GM12872 (cell line): ENCODE data around the gene FAM151B.

Source experiments
- TF ChIP-seq, protein P1 (sequence below): IDR thresholded peaks from 3 replicates; pipeline ENCODE4 v1.5.1; 2011; ENCODE audit warnings: low read depth, mild to moderate bottlenecking, low read length, moderate library complexity; ENCODE audit not compliant: insufficient read depth

FAM151B gene

DNA sequence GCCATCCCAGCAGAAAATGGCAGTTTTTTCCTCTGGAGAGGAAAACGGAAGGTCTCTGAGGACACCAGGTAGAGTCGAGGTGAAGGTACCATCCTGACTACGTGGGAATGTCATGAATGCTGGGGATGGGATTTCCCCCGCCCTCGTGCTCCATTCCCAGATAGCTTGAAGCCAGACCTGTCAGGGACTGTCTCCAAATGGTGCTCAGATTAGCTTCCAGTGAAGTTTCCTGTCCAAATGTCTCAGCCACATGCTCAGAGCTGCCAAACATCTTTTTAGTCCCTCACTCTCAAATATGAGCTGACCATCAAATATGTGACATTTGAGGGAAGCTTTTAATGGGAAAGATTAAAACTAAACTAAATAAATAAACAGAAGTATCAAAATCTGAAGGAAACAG, 89.8 kb downstream of the FAM151B start:
- TF ChIP-seq, protein P1, sequence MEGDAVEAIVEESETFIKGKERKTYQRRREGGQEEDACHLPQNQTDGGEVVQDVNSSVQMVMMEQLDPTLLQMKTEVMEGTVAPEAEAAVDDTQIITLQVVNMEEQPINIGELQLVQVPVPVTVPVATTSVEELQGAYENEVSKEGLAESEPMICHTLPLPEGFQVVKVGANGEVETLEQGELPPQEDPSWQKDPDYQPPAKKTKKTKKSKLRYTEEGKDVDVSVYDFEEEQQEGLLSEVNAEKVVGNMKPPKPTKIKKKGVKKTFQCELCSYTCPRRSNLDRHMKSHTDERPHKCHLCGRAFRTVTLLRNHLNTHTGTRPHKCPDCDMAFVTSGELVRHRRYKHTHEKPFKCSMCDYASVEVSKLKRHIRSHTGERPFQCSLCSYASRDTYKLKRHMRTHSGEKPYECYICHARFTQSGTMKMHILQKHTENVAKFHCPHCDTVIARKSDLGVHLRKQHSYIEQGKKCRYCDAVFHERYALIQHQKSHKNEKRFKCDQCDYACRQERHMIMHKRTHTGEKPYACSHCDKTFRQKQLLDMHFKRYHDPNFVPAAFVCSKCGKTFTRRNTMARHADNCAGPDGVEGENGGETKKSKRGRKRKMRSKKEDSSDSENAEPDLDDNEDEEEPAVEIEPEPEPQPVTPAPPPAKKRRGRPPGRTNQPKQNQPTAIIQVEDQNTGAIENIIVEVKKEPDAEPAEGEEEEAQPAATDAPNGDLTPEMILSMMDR: no peak

DNA sequence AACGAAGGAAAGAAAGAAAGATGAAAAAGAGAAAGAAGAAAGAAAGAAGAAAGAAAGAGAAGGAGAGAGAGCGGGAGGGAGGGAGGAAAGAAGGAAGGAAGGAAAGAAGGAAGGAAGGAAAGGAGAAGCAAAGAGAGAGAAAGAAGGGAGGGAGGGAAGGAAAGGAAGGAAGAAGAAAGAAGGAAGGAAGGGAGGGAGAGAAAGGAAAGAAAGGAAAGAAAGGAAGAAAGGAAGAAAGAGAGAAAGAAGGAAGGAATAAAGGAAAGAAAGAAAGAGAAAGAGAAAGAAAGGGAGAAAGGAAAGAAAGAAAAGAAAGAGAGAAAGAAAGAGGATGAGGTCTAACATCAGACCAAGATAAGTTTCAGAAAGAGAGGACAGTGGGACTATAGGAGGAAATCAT, 91.2 kb downstream of the FAM151B start:
- TF ChIP-seq, protein P1: no peak

DNA sequence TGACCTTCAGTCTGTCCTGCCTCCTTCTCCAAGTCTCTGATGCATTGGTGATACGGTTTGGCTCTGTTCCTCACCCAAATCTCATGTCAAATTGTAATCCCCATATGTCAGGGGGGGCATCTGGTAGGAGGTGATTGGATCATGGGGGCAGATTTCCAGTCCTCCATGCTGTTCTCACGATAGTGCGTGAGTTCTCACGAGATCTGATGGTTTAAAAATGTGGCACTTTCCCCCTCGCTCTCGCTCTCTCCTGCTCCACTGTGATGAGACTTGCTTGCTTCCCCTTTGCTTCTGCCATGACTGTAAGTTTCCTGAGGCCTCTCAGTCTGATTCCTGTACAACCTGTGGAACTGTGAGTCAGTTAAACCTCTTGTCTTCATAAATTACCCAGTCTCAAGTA, 96.9 kb downstream of the FAM151B start:
- TF ChIP-seq, protein P1: no peak

DNA sequence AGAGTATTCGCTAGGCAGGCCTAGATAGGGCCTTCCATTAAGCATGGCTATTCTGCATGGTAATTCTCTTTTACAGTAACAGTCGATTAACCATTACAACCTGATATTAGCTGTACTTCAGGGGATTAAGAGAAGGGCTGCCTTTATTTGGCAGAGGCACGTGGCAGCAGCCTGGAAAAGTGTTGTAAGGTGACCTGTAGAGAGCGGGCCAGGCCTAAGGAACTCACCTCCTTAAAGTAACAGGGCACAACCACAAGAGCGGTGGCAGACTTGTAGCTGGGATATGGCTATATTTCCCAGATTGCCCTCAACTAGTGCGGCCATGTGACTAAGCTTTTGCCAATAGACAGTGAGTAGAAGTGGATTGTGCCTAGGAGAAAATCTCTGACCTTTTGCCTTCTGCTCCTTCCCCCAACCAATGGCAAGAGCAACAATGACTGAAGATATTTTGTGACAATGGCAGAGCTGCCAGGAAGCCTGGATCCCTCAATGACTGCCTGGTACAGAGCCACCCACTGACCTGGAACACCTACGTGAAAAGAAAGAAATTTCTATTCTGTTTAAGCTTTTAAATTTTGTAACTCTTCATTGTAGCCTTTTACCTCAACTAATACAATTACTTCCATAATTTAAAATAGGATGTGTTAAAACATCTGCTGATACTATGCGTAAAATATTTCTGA, 101.1 kb downstream of the FAM151B start:
- TF ChIP-seq, protein P1: no peak

DNA sequence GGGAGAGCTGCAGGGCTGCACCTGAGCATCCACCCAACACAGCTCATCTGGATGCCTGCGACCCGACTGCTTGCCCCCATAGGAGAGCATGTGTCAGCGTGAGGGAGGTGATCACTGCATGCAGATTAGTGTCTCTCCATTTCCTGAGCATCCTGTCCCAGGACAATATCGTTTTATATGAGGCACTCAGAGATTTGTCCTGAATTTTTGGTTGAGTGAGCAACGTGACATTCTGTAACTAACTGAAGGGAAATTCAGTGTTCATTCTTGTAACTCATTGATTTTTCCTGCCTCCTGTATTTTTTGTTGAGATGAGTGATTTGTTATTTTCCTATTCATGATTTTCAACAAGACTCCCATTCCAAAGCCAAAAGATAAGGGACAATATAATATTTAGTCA, 102.9 kb downstream of the FAM151B start:
- TF ChIP-seq, protein P1: no peak

DNA sequence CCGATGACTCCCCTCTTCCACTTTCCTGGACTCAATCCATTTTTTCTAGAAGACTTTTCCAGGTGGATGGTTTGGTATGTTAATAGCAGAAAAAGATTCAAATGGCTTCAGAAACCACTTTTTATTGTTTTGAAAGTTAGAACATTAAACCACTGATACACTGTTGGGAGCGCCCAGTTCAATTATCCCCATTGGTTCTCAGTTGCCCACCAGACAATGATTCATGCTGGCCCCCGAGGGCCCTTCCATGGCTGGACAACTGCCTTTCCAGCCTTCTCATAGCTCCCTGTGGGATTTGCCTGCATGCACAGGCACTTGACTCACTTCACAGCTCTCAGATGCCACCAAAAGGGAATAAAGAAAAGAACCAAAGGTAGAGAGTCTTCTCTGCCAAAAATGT, 103.5 kb downstream of the FAM151B start:
- TF ChIP-seq, protein P1: no peak

DNA sequence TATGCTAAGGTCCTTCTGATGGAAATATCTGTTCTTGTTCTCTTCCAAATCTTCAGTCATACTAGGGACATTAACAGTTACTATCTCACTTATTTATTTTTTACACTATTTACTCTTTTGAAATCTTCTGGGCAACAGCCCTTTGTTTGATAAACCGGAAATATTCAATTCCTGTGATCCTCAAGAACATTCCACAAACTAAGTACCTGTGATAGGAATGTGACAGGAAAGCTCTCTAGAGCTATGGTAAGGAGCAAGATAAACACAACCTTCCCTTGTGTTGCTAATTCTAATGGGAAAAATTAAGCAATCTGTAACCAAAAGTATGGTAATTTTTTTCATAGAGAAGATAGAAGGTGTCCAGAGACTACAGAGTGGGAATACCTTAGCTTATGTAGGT, 104.2 kb downstream of the FAM151B start:
- TF ChIP-seq, protein P1: no peak
